Activated CD8-positive, alpha-beta T cell treated with anti-CD3 and anti-CD28 coated beads for 36 hours (primary cell): ENCODE measurements around the gene SREBF2. TPM values are rescaled to one million over a fixed set of nuclear protein-coding genes. Genes with fewer than 3 reads are reported as not detected.
A peak's percentile ranks its signal among the peaks of the same experiment; 100 is the strongest.
"Not testable (repeated sequence)": the region's sequence is repeated elsewhere in the genome, so short reads cannot be mapped to it uniquely, and the experiment has no call there.

Experiments
- ATAC-seq: fragments of 200-7000 bp; cut with Tn5 transposase; one replicate; pipeline ENCODE4 v1.10.0; 2021; ENCODE audit warnings: mild to moderate bottlenecking, moderate library complexity
- CTCF ChIA-PET: fragments of 350-600 bp; sonication (Branson Sonifier 250); formaldehyde crosslinking; loops from one replicate; lab custom pipeline; 2021; ENCODE audit warnings: antibody characterized with exemption; lab: Charles Lee
- POLR2A ChIA-PET: fragments of 350-600 bp; sonication (Branson Sonifier 250); formaldehyde crosslinking; loops from one replicate; lab custom pipeline; 2021; ENCODE audit warnings: antibody characterized with exemption; lab: Charles Lee
- DNase-seq: peaks from one replicate; pipeline ENCODE4 v3.0.0-alpha.2; 2020
- H3K27ac Mint-ChIP-seq: one replicate; pipeline ENCODE4 v1.8.0; 2021; ENCODE audit warnings: mild to moderate bottlenecking, mixed read lengths
- H3K27me3 Mint-ChIP-seq: one replicate; pipeline ENCODE4 v1.8.0; 2021; ENCODE audit warnings: mixed read lengths
- H3K36me3 Mint-ChIP-seq: one replicate; pipeline ENCODE4 v1.8.0; 2021; ENCODE audit warnings: low read depth, mixed read lengths
- H3K4me1 Mint-ChIP-seq: one replicate; pipeline ENCODE4 v1.8.0; 2021; ENCODE audit warnings: low read depth, mixed read lengths
- H3K4me3 Mint-ChIP-seq: one replicate; pipeline ENCODE4 v1.8.0; 2021; ENCODE audit warnings: mild to moderate bottlenecking, moderate library complexity, mixed read lengths
- H3K9me3 Mint-ChIP-seq: one replicate; pipeline ENCODE4 v1.8.0; 2021; ENCODE audit warnings: mixed read lengths
- intact Hi-C: fragments of 100-400 bp; cut with micrococcal nuclease; formaldehyde crosslinking; loops from one replicate; pipeline ENCODE4 v1.10.0; 2022
- total RNA-seq, 2 experiments: library from RNA; stranded (reverse); gene quantifications; one replicate each; pipeline ENCODE4 v1.2.3, GENCODE V29; 2021
- TF ChIP-seq, protein P1 (sequence below): fragments of 200-600 bp; IDR thresholded peaks from one replicate; pipeline ENCODE4 v1.8.0; 2022; ENCODE audit warnings: antibody characterized with exemption, mild to moderate bottlenecking

The SREBF2 gene
- total RNA-seq, 2 experiments from 2014 or later: 87.1 to 92.9 TPM

DNA sequence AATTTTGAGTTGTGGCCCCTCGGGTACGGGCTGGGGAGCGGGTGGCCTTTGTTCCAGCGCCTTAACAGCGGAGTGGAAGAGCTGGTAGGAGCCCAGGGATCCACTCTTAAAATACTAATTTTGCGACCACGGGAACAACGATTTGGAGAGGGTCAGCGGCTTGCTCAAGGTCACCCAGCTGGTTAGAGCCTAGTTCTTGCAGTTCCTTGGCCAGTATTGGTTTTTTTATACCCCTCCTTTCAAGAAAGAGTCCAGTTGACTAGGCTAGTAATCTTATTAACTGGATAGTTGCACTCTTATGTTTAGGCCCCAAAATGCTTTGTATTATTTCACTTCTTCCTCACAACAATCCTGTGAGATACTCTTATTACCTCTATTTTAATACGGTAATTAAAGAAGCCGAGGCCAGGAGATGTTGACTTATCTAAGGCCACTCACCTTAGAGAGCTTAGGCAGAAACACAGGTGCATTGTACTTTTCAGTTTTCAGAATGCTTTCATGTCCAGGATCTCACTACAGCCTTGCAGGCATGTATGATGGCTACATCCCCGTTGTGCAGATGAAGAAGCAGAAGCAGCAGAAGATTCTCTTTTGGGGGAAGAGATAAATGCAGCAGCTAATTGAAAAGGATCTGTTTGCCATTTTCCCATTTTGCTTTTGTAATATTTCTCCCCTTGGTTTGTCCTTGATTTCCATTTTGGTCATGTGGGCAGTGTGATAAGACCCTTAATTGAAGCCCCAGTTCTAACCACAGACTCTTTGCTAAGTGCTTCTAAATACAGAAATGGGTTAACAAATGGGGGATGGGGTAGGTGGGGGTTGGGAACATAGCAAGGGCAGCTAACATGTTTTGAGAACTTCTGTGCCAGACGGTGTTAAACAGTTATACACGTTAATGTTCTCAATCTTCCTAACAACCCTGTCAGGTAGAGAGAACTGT, 1.4 kb downstream of the SREBF2 start:
- intact Hi-C loops: loop anchor here (5.0 kb wide), 1 partner anchor 38 kb away; no protein-coding TSS in a partner anchor
- Mint-ChIP-seq H3K4me3 (peak overlapping the region; percentile 92), H3K27me3 (no peaks in the 10 kb centered on the region), H3K27ac (peak overlapping the region; percentile 84), H3K4me1 (peaks cover 55% of the 10 kb centered on the region), H3K36me3 (peaks cover 67% of the 10 kb centered on the region), H3K9me3 (no peaks in the 10 kb centered on the region)
- ChIA-PET POLR2A (interaction anchor here (0.8 to 4.7 kb wide), 15 partner anchors 8 to 136 kb away, joined by 3 to 50 read pairs (median 4); partner anchors contain the start of gene MEI1), CTCF (interaction anchor here (0.8 to 1.4 kb wide), 7 partner anchors 8 to 105 kb away, joined by 3 to 8 read pairs (median 3); no protein-coding TSS in a partner anchor)
- ATAC-seq: no peak
- no peak for DNase-seq
- TF ChIP-seq, protein P1, sequence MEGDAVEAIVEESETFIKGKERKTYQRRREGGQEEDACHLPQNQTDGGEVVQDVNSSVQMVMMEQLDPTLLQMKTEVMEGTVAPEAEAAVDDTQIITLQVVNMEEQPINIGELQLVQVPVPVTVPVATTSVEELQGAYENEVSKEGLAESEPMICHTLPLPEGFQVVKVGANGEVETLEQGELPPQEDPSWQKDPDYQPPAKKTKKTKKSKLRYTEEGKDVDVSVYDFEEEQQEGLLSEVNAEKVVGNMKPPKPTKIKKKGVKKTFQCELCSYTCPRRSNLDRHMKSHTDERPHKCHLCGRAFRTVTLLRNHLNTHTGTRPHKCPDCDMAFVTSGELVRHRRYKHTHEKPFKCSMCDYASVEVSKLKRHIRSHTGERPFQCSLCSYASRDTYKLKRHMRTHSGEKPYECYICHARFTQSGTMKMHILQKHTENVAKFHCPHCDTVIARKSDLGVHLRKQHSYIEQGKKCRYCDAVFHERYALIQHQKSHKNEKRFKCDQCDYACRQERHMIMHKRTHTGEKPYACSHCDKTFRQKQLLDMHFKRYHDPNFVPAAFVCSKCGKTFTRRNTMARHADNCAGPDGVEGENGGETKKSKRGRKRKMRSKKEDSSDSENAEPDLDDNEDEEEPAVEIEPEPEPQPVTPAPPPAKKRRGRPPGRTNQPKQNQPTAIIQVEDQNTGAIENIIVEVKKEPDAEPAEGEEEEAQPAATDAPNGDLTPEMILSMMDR: no peak

DNA sequence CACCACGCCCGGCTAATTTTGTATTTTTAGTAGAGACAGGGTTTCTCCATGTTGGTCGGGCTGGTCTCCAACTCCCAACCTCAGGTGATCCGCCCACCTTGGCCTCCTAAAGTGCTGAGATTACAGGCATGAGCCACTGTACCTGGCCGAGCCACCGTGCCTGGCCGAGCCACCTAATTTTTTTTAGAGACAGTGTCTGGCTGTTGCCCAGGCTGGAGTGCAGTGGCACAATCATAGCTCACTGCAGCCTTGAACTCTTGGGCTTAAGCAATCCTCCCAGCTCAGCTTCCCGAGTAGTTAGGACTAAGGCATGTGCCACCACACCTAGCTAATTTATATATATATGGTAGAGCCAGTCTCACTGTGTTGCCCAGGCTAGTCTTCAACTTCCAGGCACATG, 2.6 kb downstream of the SREBF2 start:
- peaks cover 56% of the 10 kb centered on the region for H3K4me1 Mint-ChIP-seq
- H3K4me3 Mint-ChIP-seq, intact Hi-C loops, H3K9me3 Mint-ChIP-seq, H3K27ac Mint-ChIP-seq, DNase-seq, H3K27me3 Mint-ChIP-seq, ATAC-seq: not testable (repeated sequence)
- ChIA-PET CTCF (interaction anchor here (1.4 kb wide), 1 partner anchor 24 kb away, joined by 3 read pairs; no protein-coding TSS in a partner anchor), POLR2A (interaction anchor here (0.6 to 4.7 kb wide), 12 partner anchors 8 to 108 kb away, joined by 3 to 50 read pairs (median 4); partner anchors contain the start of gene CCDC134)
- peaks cover 66% of the 10 kb centered on the region for H3K36me3 Mint-ChIP-seq

DNA sequence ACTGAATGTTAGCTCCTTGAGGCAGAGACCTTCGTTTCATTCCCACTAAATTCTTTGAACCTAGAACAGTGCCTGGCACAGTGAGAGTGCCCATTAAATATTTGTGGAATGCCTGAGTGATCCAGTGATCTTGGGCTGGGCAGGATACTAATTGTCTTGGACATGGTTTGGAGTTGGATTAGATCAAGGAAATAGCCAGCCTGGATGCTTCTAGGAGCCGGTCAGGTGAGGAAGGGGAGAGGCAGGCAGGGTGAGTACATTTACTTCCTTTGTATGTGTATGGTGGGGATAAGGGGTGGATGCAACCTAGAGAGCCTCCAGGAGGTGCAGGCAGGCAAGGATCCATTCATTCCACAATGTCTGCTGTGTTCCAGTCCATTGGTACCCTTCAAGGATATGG, 3.6 kb downstream of the SREBF2 start:
- Mint-ChIP-seq H3K27ac (peak overlapping the region; percentile 2), H3K27me3 (no peaks in the 10 kb centered on the region), H3K9me3 (no peaks in the 10 kb centered on the region), H3K4me1 (peaks cover 55% of the 10 kb centered on the region), H3K4me3 (no peak overlapping the region), H3K36me3 (peaks cover 64% of the 10 kb centered on the region)
- intact Hi-C loops: no loop called here
- no peak for DNase-seq
- ChIA-PET POLR2A (interaction anchor here (0.7 to 2.1 kb wide), 9 partner anchors 10 to 107 kb away, joined by 3 to 7 read pairs (median 3); no protein-coding TSS in a partner anchor), CTCF (no interaction called here)
- ATAC-seq: no peak
- TF ChIP-seq, protein P1: no peak

DNA sequence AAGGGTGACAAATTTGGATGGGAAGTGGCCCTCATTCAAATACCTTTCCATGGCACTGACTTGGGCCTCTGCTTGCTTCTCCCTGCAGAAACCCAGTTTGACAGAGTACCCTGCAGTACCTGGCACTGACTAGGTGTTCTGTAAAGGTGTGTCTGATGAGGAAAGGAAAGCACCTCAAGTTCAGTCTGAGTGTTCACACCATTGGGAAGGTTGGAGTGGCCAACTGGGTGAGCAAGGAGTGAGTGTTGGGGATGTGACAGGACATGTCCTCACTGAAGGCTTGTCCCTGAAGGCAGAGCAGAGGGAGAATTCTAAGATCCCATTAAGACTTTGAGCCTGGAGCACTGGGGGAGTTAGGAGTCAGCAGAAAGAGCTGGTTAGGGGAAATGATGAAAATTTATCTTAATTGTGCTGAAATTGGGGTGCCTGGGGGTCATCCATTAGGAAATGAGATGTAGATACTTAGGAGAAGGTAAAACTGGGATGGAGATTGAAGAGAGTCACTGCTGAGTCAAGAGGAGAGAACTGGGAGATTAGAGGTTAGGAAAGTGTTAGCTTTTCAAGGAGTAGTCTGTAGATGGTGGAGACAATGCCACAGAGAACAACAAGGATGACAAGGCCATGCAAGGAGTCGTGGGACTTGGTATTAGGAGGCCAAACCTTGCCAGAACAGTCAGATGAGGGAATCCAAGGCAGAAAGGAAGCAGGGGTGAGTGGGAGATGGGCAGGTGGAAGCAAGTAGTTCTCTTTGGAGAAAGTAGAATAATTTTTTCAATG, 6.1 kb downstream of the SREBF2 start:
- CTCF ChIA-PET: interaction anchor here (2.7 to 7.3 kb wide), 2 partner anchors 19 to 102 kb away, joined by 13 to 42 read pairs; no protein-coding TSS in a partner anchor

More for the DNA sequence above, 6.1 kb downstream of the SREBF2 start:
- Mint-ChIP-seq H3K4me1 (peaks cover 64% of the 10 kb centered on the region), H3K27me3 (no peaks in the 10 kb centered on the region), H3K27ac (peak overlapping the region; percentile 16), H3K9me3 (no peaks in the 10 kb centered on the region), H3K36me3 (peaks cover 69% of the 10 kb centered on the region), H3K4me3 (no peak overlapping the region)
- TF ChIP-seq, protein P1: no peak
- intact Hi-C loops: no loop called here
- DNase-seq (no peak), ATAC-seq (no peak)
- POLR2A ChIA-PET: interaction anchor here (0.7 to 2.9 kb wide), 7 partner anchors 13 to 72 kb away, joined by 3 to 18 read pairs (median 7); no protein-coding TSS in a partner anchor
